Measurements from ENCODE around the gene HSF2BP. TPM values are rescaled to one million over a fixed set of nuclear protein-coding genes. Genes with fewer than 3 reads are reported as not detected.

The HSF2BP gene
- total and polyA plus RNA-seq, 2 donors (not counting 1 experiment from before 2014, with no cell fraction given): 0.49 TPM

DNA sequence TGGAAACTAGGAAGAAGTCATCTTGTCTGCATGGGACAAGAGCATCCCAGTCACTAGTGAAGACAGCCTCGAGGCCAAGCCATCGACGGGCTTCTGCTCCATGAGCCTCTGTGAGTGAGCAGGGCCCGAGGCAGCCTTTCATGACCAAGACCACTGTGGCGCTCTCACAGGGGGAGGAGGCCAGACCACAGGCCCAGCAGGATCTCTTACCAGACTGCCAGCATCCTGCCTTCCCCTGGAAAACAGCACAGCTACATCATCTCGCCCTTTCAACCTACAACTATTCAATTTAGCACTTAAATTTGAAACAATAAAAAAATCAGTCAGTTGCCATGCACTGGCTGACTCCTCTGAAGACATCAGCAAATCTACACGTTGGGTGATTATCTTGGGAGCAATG lies 85.4 kb downstream of the HSF2BP start:
- no peaks in the 10 kb centered on the region for H3K9me3 ChIP-seq (ENCODE audit: control extremely low read depth in 1 of 3, control insufficient read depth in 2 of 3, insufficient read depth in 1 of 3, low read length in 2 of 3)
- no peaks in the 10 kb centered on the region for H3K27me3 ChIP-seq (replicated peaks in 1 of 4; ENCODE audit: control extremely low read depth in 1 of 4, control insufficient read depth in 3 of 4, insufficient read depth in 4 of 4, low read length in 3 of 4)
- no peak overlapping the region for H3K4me3 ChIP-seq (ENCODE audit: control extremely low read depth in 1 of 5, extremely low read depth in 1 of 5, insufficient read depth in 1 of 5, low read depth in 2 of 5, low read length in 4 of 5)
- DNase-seq (no peak), ATAC-seq (ENCODE audit: low read depth) (no peak)
- intact Hi-C loops (cut with micrococcal nuclease): no loop called here
- no peaks in the 10 kb centered on the region for H3K79me2 ChIP-seq (ENCODE audit: control insufficient read depth, insufficient read depth, low read length)
- no peak overlapping the region for H3K4me3 Mint-ChIP-seq
- no peak overlapping the region for H3K27ac Mint-ChIP-seq
- WGBS (ENCODE audit: insufficient coverage): 93% methylated on average over 7 of the region's 7 CpGs
- no peak overlapping the region for H3K9ac ChIP-seq (ENCODE audit: low read length)
- POLR2A ChIA-PET: no interaction called here
- no peaks in the 10 kb centered on the region for H3K36me3 ChIP-seq (replicated peaks in 1 of 2; ENCODE audit: control extremely low read depth in 1 of 2, control insufficient read depth in 1 of 2, extremely low read depth in 1 of 2, insufficient read depth in 2 of 2, low read length in 1 of 2)
- H3K4me1 Mint-ChIP-seq: no peaks in the 10 kb centered on the region
- H3K4me2 ChIP-seq (replicated peaks; ENCODE audit: low read depth, low read length, poor library complexity, severe bottlenecking): no peak overlapping the region
- H3K27ac ChIP-seq (ENCODE audit: low read length in 2 of 2): no peak overlapping the region
- H3K27me3 Mint-ChIP-seq: peaks cover 12% of the 10 kb centered on the region
- TF ChIP-seq CTCF (IDR thresholded peaks at IDR 0.05): no peak
- no peaks in the 10 kb centered on the region for H3K9me3 Mint-ChIP-seq (ENCODE audit: insufficient read depth)
- CTCF ChIA-PET: no interaction called here
- H2AFZ ChIP-seq (ENCODE audit: insufficient read depth, low read depth, low read length, poor library complexity, severe bottlenecking): no peak overlapping the region
- no peaks in the 10 kb centered on the region for H3K4me1 ChIP-seq (ENCODE audit: control insufficient read depth in 2 of 2, insufficient read depth in 2 of 2, low read length in 2 of 2)
- H4K20me1 ChIP-seq (ENCODE audit: control insufficient read depth, insufficient read depth, low read length, poor library complexity, severe bottlenecking): no peaks in the 10 kb centered on the region

GRCh38 chr21:43572446-43572845 lies 86.8 kb downstream of the HSF2BP start:
- TF ChIP-seq EZH2 (IDR thresholded peaks at IDR 0.05; ENCODE audit: borderline replicate concordance, insufficient read depth, low read depth, low read length, poor library complexity, severe bottlenecking): no peak
- no peak for TF ChIP-seq CTCF (IDR thresholded peaks at IDR 0.05)
- H3K27ac Mint-ChIP-seq: no peak overlapping the region
- Histone ChIP-seq H3K4me3 (ENCODE audit: control extremely low read depth in 1 of 5, extremely low read depth in 1 of 5, insufficient read depth in 1 of 5, low read depth in 2 of 5, low read length in 4 of 5) (no peak overlapping the region), H3K4me2 (replicated peaks; ENCODE audit: low read depth, low read length, poor library complexity, severe bottlenecking) (no peak overlapping the region), H2AFZ (ENCODE audit: insufficient read depth, low read depth, low read length, poor library complexity, severe bottlenecking) (no peak overlapping the region), H3K79me2 (ENCODE audit: control insufficient read depth, insufficient read depth, low read length) (no peaks in the 10 kb centered on the region), H3K27me3 (replicated peaks in 1 of 4; ENCODE audit: control extremely low read depth in 1 of 4, control insufficient read depth in 3 of 4, insufficient read depth in 4 of 4, low read length in 3 of 4) (no peaks in the 10 kb centered on the region), H3K27ac (ENCODE audit: low read length in 2 of 2) (no peak overlapping the region), H3K9ac (ENCODE audit: low read length) (no peak overlapping the region), H3K36me3 (replicated peaks in 1 of 2; ENCODE audit: control extremely low read depth in 1 of 2, control insufficient read depth in 1 of 2, extremely low read depth in 1 of 2, insufficient read depth in 2 of 2, low read length in 1 of 2) (no peaks in the 10 kb centered on the region), H3K9me3 (ENCODE audit: control extremely low read depth in 1 of 3, control insufficient read depth in 2 of 3, insufficient read depth in 1 of 3, low read length in 2 of 3) (no peaks in the 10 kb centered on the region), H4K20me1 (ENCODE audit: control insufficient read depth, insufficient read depth, low read length, poor library complexity, severe bottlenecking) (no peaks in the 10 kb centered on the region), H3K4me1 (ENCODE audit: control insufficient read depth in 2 of 2, insufficient read depth in 2 of 2, low read length in 2 of 2) (no peaks in the 10 kb centered on the region)
- ATAC-seq (ENCODE audit: low read depth) (no peak), DNase-seq (no peak)
- 73% methylated on average over 5 of the region's 5 CpGs for WGBS (ENCODE audit: insufficient coverage)
- POLR2A ChIA-PET: no interaction called here
- no peak overlapping the region for H3K4me3 Mint-ChIP-seq
- H3K9me3 Mint-ChIP-seq (ENCODE audit: insufficient read depth): no peaks in the 10 kb centered on the region
- CTCF ChIA-PET: no interaction called here
- peaks cover 12% of the 10 kb centered on the region for H3K27me3 Mint-ChIP-seq
- H3K4me1 Mint-ChIP-seq: no peaks in the 10 kb centered on the region
- intact Hi-C loops (cut with micrococcal nuclease): no loop called here
